Measurements from ENCODE around the gene RFTN1. TPM values are rescaled to one million over a fixed set of nuclear protein-coding genes. Genes with fewer than 3 reads are reported as not detected.

Gene RFTN1
- polyA plus RNA-seq, 2 donors: 2.1 to 3.7 TPM

DNA sequence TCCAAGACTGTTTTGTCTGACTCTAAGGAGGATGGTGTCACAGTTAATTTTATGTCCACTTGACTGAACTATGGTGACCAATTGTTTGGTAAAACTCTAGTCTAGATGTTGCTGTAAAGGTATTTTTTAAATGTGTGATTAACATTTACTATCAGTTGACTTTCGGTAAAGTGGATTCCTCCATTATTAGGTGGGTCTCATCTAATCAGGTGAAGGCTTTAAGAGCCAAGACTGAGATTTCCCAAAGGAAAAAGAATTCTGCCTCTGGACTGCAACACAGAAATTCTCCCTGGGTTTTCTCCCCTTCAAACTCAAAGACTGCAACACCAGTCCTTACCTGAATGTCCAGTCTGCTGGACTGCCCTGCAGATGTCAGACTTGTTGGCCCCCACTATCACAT lies 129.6 kb downstream of the RFTN1 start:
- peaks cover 0 to 2% of the 10 kb centered on the region in 2 donors for H3K4me1 ChIP-seq (ENCODE audit: control insufficient read depth in 2 of 2, insufficient read depth in 2 of 2, low read length in 1 of 2)
- no peaks in the 10 kb centered on the region for H3K36me3 ChIP-seq (ENCODE audit: control insufficient read depth in 2 of 2, insufficient read depth in 2 of 2, low read length in 1 of 2)
- no peak overlapping the region for H3K4me3 ChIP-seq (ENCODE audit: low read depth in 1 of 2, low read length in 2 of 2)
- WGBS, 2 donors: 95 to 99% methylated on average over 1 of the region's 1 CpG
- H3K27ac ChIP-seq (ENCODE audit: low read depth in 2 of 2, low read length in 1 of 2): no peak overlapping the region
- no peaks in the 10 kb centered on the region for H3K9me3 ChIP-seq (ENCODE audit: control insufficient read depth in 2 of 2, insufficient read depth in 1 of 2, low read depth in 1 of 2, low read length in 1 of 2)
- no peaks in the 10 kb centered on the region for H3K27me3 ChIP-seq (ENCODE audit: control insufficient read depth in 1 of 2, insufficient read depth in 2 of 2, low read length in 2 of 2)

DNA sequence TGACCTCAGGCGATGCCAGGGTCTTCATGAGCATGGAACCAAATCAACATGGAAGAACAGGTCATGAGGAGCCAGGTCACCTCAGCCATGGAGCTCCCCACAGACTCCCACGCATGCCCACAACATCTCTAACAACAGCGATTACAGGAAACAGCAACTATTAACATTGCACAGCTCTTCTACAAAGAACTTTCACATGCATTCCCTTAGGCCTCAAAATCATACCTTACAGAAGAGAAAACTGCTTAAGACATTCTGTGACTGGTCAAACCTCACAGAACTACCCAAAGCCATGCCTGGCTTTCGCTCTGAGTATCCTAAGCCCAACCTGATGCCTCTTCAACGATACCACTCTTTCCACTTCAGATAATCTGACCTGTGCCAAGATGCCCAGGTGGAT lies 130.7 kb downstream of the RFTN1 start:
- Histone ChIP-seq H3K27ac (ENCODE audit: low read depth in 2 of 2, low read length in 1 of 2) (no peak overlapping the region), H3K4me1 (ENCODE audit: control insufficient read depth in 2 of 2, insufficient read depth in 2 of 2, low read length in 1 of 2) (peaks cover 1 to 4% of the 10 kb centered on the region in 2 donors), H3K36me3 (ENCODE audit: control insufficient read depth in 2 of 2, insufficient read depth in 2 of 2, low read length in 1 of 2) (no peaks in the 10 kb centered on the region), H3K4me3 (ENCODE audit: low read depth in 1 of 2, low read length in 2 of 2) (no peak overlapping the region), H3K9me3 (ENCODE audit: control insufficient read depth in 2 of 2, insufficient read depth in 1 of 2, low read depth in 1 of 2, low read length in 1 of 2) (peaks cover 0 to 2% of the 10 kb centered on the region in 2 donors), H3K27me3 (ENCODE audit: control insufficient read depth in 1 of 2, insufficient read depth in 2 of 2, low read length in 2 of 2) (no peaks in the 10 kb centered on the region)
- 84 to 93% methylated on average over 5 of the region's 5 CpGs for WGBS, 2 donors

DNA sequence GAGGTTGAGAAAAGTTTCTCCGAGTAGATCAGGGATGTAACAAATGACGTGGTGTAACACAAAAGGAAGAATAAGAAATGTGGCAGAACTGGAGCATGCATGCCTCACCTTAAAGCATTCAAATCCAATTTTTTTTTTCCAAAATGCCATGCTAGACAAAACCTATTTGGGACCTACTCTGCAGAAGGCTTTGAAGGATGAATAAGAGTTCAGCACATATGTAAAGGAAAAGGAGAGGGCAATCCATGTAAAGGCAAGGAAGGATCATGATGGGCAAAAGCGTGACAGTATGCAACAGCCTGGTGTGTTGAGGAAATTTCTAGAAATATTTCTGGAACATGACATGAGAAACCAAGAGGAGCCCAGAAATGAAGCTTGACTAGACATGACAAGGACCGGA lies 132.1 kb downstream of the RFTN1 start:
- H3K9me3 ChIP-seq (ENCODE audit: control insufficient read depth in 2 of 2, insufficient read depth in 1 of 2, low read depth in 1 of 2, low read length in 1 of 2): peaks cover 0 to 2% of the 10 kb centered on the region in 2 donors
- 76 to 89% methylated on average over 4 of the region's 4 CpGs for WGBS, 2 donors
- H3K36me3 ChIP-seq (ENCODE audit: control insufficient read depth in 2 of 2, insufficient read depth in 2 of 2, low read length in 1 of 2): no peaks in the 10 kb centered on the region
- H3K27ac ChIP-seq (ENCODE audit: low read depth in 2 of 2, low read length in 1 of 2): no peak overlapping the region
- H3K4me1 ChIP-seq (ENCODE audit: control insufficient read depth in 2 of 2, insufficient read depth in 2 of 2, low read length in 1 of 2): peaks cover 2 to 4% of the 10 kb centered on the region in 2 donors
- no peak overlapping the region for H3K4me3 ChIP-seq (ENCODE audit: low read depth in 1 of 2, low read length in 2 of 2)
- no peaks in the 10 kb centered on the region for H3K27me3 ChIP-seq (ENCODE audit: control insufficient read depth in 1 of 2, insufficient read depth in 2 of 2, low read length in 2 of 2)

DNA sequence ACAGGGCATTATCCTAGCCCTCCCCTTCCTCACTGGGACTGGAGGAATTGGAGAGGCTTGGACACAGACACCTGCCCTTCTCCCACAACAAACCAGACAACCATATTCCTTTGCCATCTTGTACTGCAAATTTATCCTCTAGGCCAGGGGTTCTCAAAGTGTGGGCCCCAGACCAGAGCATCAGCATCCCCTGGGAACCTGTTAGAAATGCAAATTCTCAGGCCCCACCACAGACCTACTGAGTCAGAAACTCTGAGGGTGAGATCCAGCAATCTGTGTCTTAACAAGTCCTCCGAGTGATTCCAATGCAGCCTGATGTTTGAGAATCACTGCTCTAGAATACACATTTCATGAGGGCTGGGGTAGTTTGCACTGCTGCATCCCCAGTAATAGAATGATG lies 133.1 kb downstream of the RFTN1 start:
- Histone ChIP-seq H3K27me3 (ENCODE audit: control insufficient read depth in 1 of 2, insufficient read depth in 2 of 2, low read length in 2 of 2) (no peaks in the 10 kb centered on the region), H3K4me1 (ENCODE audit: control insufficient read depth in 2 of 2, insufficient read depth in 2 of 2, low read length in 1 of 2) (peaks cover 2 to 4% of the 10 kb centered on the region in 2 donors), H3K9me3 (ENCODE audit: control insufficient read depth in 2 of 2, insufficient read depth in 1 of 2, low read depth in 1 of 2, low read length in 1 of 2) (peaks cover 0 to 2% of the 10 kb centered on the region in 2 donors), H3K36me3 (ENCODE audit: control insufficient read depth in 2 of 2, insufficient read depth in 2 of 2, low read length in 1 of 2) (no peaks in the 10 kb centered on the region), H3K27ac (ENCODE audit: low read depth in 2 of 2, low read length in 1 of 2) (no peak overlapping the region), H3K4me3 (ENCODE audit: low read depth in 1 of 2, low read length in 2 of 2) (no peak overlapping the region)
- 87 to 90% methylated on average over 1 of the region's 1 CpG for WGBS, 2 donors

DNA sequence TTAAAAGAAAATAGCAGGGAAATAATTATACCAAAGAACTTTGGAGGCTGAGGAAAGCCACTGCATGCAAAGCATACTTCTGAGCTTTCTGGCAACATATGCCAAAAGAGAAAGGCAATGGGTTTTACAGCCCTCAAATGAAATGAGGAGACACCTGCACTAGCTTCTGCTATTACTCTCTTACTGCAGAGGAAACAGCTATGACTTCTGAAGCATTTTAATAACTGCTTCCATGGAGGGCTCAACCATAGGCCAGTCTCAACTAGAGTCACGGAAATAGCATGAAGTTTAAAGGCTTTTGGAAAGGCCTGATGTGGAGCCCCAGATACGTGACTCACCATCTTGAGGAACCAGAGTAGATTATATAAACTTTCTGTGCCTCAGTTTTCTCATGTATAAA lies 133.7 kb downstream of the RFTN1 start:
- Histone ChIP-seq H3K27me3 (ENCODE audit: control insufficient read depth in 1 of 2, insufficient read depth in 2 of 2, low read length in 2 of 2) (no peaks in the 10 kb centered on the region), H3K36me3 (ENCODE audit: control insufficient read depth in 2 of 2, insufficient read depth in 2 of 2, low read length in 1 of 2) (no peaks in the 10 kb centered on the region), H3K27ac (ENCODE audit: low read depth in 2 of 2, low read length in 1 of 2) (no peak overlapping the region), H3K9me3 (ENCODE audit: control insufficient read depth in 2 of 2, insufficient read depth in 1 of 2, low read depth in 1 of 2, low read length in 1 of 2) (peaks cover 0 to 2% of the 10 kb centered on the region in 2 donors), H3K4me3 (ENCODE audit: low read depth in 1 of 2, low read length in 2 of 2) (no peak overlapping the region), H3K4me1 (ENCODE audit: control insufficient read depth in 2 of 2, insufficient read depth in 2 of 2, low read length in 1 of 2) (peaks cover 2 to 4% of the 10 kb centered on the region in 2 donors)
- 45 to 48% methylated on average over 2 of the region's 2 CpGs for WGBS, 2 donors

DNA sequence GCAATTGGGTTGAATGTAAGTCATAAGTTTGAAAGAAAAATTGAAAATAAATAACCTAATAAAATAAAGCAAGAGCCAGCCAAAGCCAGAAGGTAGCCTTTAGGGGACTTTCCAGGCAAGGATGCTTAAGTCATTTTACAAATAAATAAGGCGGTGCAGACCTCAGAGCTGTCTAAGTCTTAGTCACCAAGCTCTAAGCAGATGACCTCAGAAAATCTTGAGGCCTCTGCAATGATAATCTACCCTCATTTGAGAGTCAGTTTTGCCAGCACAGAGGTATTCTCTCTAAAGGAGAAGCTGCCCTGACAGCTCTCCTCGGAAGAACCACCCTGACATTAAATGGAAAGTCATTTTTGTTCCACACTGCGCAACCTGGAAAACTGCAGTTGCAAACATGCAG lies 134.6 kb downstream of the RFTN1 start:
- Histone ChIP-seq H3K27ac (ENCODE audit: low read depth in 2 of 2, low read length in 1 of 2) (no peak overlapping the region), H3K27me3 (ENCODE audit: control insufficient read depth in 1 of 2, insufficient read depth in 2 of 2, low read length in 2 of 2) (no peaks in the 10 kb centered on the region), H3K36me3 (ENCODE audit: control insufficient read depth in 2 of 2, insufficient read depth in 2 of 2, low read length in 1 of 2) (no peaks in the 10 kb centered on the region), H3K4me3 (ENCODE audit: low read depth in 1 of 2, low read length in 2 of 2) (no peak overlapping the region), H3K4me1 (ENCODE audit: control insufficient read depth in 2 of 2, insufficient read depth in 2 of 2, low read length in 1 of 2) (peaks cover 2 to 4% of the 10 kb centered on the region in 2 donors), H3K9me3 (ENCODE audit: control insufficient read depth in 2 of 2, insufficient read depth in 1 of 2, low read depth in 1 of 2, low read length in 1 of 2) (peaks cover 0 to 2% of the 10 kb centered on the region in 2 donors)
- 48 to 62% methylated on average over 3 of the region's 3 CpGs for WGBS, 2 donors

DNA sequence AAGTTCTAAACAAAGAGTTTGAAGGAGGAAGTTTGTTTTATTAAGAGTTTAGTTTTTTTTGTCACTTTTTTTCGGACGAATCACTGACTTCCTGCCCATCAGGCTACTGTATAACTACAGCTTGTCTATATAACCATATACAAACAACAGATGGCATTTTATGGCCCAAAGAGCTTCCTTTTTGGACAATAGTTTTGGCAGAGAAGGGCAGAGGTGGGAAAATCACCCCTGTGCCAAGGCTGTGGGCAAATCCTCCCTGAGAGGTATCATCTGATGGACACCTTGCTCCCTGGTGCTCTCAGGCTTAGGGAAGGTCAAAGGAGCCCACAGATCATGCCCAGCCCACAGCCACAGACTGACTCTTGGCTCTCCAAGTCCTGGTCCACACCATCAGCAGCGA lies 135.1 kb downstream of the RFTN1 start:
- 68 to 70% methylated on average over 3 of the region's 3 CpGs for WGBS, 2 donors
- Histone ChIP-seq H3K4me1 (ENCODE audit: control insufficient read depth in 2 of 2, insufficient read depth in 2 of 2, low read length in 1 of 2) (peaks cover 2 to 4% of the 10 kb centered on the region in 2 donors), H3K27ac (ENCODE audit: low read depth in 2 of 2, low read length in 1 of 2) (no peak overlapping the region)

DNA sequence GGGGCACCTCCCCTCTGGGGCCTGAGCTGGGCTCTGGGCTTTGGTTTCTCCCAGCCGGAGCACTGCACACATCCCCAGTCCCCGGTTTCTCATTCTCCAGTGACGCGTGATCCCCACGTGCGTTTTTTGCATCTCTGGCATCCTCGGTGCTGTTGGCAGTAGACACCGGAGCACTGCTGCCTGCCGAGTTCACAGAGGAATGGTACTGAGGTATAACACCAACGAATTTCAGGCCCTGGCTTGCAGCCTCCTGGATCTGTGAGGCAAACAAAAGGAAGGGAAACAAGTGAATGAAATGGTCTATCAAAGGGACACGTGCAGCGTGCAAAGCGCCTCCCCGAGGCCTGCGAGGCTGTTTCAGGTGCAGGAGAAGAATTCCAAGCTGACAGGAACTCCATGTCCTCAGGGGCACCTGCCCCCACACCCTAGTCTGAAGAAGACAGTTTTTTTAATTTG lies 135.6 kb downstream of the RFTN1 start:
- Histone ChIP-seq H3K27ac (ENCODE audit: low read depth in 2 of 2, low read length in 1 of 2) (peak overlapping the region in 1 of 2 donors; percentile 21), H3K4me1 (ENCODE audit: control insufficient read depth in 2 of 2, insufficient read depth in 2 of 2, low read length in 1 of 2) (peaks cover 4 to 6% of the 10 kb centered on the region in 2 donors), H3K36me3 (ENCODE audit: control insufficient read depth in 2 of 2, insufficient read depth in 2 of 2, low read length in 1 of 2) (no peaks in the 10 kb centered on the region), H3K27me3 (ENCODE audit: control insufficient read depth in 1 of 2, insufficient read depth in 2 of 2, low read length in 2 of 2) (no peaks in the 10 kb centered on the region), H3K4me3 (ENCODE audit: low read depth in 1 of 2, low read length in 2 of 2) (no peak overlapping the region), H3K9me3 (ENCODE audit: control insufficient read depth in 2 of 2, insufficient read depth in 1 of 2, low read depth in 1 of 2, low read length in 1 of 2) (peaks cover 0 to 2% of the 10 kb centered on the region in 2 donors)
- WGBS, 2 donors: 50 to 60% methylated on average over 15 of the region's 15 CpGs

More for the DNA sequence above, 135.1 kb downstream of the RFTN1 start:
- H3K9me3 ChIP-seq (ENCODE audit: control insufficient read depth in 2 of 2, insufficient read depth in 1 of 2, low read depth in 1 of 2, low read length in 1 of 2): peaks cover 0 to 2% of the 10 kb centered on the region in 2 donors
- no peaks in the 10 kb centered on the region for H3K27me3 ChIP-seq (ENCODE audit: control insufficient read depth in 1 of 2, insufficient read depth in 2 of 2, low read length in 2 of 2)
- no peak overlapping the region for H3K4me3 ChIP-seq (ENCODE audit: low read depth in 1 of 2, low read length in 2 of 2)
- H3K36me3 ChIP-seq (ENCODE audit: control insufficient read depth in 2 of 2, insufficient read depth in 2 of 2, low read length in 1 of 2): no peaks in the 10 kb centered on the region

DNA sequence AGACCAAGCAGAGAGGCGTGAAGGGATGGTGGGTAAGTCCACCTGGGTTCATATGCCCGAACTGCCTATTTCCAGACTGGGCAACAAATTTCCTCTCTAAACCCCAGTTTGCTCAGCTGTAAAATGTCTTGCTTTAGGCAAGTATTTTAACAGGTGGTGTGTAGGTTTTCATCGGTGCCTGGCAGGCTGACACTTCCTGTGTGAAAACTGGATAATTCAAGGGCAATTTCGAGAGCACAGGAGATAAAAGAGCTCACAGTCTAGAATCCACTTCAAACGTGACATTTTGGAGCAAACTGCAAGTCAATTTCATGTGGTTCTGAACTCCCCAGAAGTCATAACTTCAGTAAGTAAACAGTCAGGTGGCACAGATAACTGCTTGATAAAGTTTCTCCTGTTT lies 136.3 kb downstream of the RFTN1 start:
- Histone ChIP-seq H3K27ac (ENCODE audit: low read depth in 2 of 2, low read length in 1 of 2) (no peak overlapping the region), H3K27me3 (ENCODE audit: control insufficient read depth in 1 of 2, insufficient read depth in 2 of 2, low read length in 2 of 2) (no peaks in the 10 kb centered on the region), H3K9me3 (ENCODE audit: control insufficient read depth in 2 of 2, insufficient read depth in 1 of 2, low read depth in 1 of 2, low read length in 1 of 2) (peaks cover 0 to 2% of the 10 kb centered on the region in 2 donors), H3K4me3 (ENCODE audit: low read depth in 1 of 2, low read length in 2 of 2) (no peak overlapping the region), H3K36me3 (ENCODE audit: control insufficient read depth in 2 of 2, insufficient read depth in 2 of 2, low read length in 1 of 2) (no peaks in the 10 kb centered on the region), H3K4me1 (ENCODE audit: control insufficient read depth in 2 of 2, insufficient read depth in 2 of 2, low read length in 1 of 2) (peaks cover 4 to 6% of the 10 kb centered on the region in 2 donors)
- WGBS, 2 donors: 58% methylated on average over 5 of the region's 5 CpGs

DNA sequence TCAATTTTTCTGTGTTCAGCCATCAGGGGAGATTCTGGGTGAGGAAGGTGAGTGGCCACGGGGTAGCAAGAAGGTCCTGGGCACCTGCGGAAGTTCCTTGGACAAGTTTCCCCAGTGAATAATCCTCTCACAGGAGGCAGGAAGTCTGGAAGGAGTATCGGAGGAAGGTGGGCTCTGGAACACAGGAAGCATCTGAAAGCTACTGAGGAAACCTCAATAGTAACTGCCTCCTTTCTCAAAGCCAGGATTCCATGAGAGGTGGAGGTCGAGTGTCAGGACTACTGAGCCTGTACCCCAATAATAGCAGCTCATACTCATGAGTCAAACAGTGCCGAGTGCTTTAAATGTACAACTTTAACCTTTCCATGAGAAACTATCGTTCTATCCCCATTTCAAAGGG lies 137.6 kb downstream of the RFTN1 start:
- no peak overlapping the region for H3K4me3 ChIP-seq (ENCODE audit: low read depth in 1 of 2, low read length in 2 of 2)
- H3K36me3 ChIP-seq (ENCODE audit: control insufficient read depth in 2 of 2, insufficient read depth in 2 of 2, low read length in 1 of 2): no peaks in the 10 kb centered on the region
- H3K27me3 ChIP-seq (ENCODE audit: control insufficient read depth in 1 of 2, insufficient read depth in 2 of 2, low read length in 2 of 2): no peaks in the 10 kb centered on the region
- peaks cover 0 to 2% of the 10 kb centered on the region in 2 donors for H3K9me3 ChIP-seq (ENCODE audit: control insufficient read depth in 2 of 2, insufficient read depth in 1 of 2, low read depth in 1 of 2, low read length in 1 of 2)
- H3K27ac ChIP-seq (ENCODE audit: low read depth in 2 of 2, low read length in 1 of 2): no peak overlapping the region
- H3K4me1 ChIP-seq (ENCODE audit: control insufficient read depth in 2 of 2, insufficient read depth in 2 of 2, low read length in 1 of 2): peaks cover 4 to 6% of the 10 kb centered on the region in 2 donors
- WGBS, 2 donors: 79 to 90% methylated on average over 6 of the region's 6 CpGs
